ENCODE data around the gene TIMM13.
"Not testable (repeated sequence)": the region's sequence is repeated elsewhere in the genome, so short reads cannot be mapped to it uniquely, and the experiment has no call there.

The TIMM13 gene

DNA sequence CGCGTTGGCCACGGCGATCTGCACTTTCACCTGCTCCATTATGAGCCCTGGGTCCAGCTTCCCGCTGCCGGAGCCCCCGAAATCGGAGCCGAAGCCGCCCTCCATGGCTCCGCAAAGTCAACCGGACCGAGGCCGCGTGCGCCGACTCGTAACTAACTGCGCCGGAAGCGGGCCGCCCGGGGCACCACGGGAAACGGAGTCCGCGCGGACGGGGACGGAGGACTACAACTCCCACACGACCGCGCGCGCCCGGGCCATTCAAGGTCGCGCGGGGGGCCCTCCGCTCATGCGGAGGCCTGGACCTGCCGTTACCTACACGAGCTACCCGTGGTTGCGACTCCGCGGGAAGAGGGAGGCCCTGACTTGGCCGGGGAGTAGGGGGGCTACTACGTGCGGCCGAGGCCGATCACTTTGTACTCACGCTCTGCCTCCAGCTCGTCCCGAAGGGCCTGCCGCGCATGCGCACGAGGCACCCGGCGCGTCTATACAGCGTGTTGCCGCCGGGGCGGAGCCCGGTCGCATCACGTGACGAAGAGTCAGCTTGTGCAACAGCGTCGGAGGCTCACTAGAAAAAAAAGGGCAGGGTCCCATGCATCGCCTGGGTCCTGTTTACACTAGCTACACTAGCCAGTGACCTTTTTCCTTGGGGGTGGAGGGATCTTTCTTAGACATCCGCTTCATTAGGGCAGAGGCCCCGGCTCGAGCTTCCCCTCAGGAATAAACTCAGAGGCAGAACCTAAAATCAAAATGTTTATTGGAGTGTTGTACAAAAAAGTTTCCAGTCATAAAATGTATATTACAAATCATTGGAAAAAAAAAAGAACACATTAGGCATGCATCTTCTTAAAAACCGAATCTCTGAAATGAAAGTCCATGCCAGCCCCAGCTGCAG is at the start of gene TIMM13:
Gene TIMM13 (minus strand): TSS at position 158 of the 892 bp plus-strand sequence. CDS start 53 bp downstream, at position 105.
- peak; percentile 97 for DNase-seq

DNA sequence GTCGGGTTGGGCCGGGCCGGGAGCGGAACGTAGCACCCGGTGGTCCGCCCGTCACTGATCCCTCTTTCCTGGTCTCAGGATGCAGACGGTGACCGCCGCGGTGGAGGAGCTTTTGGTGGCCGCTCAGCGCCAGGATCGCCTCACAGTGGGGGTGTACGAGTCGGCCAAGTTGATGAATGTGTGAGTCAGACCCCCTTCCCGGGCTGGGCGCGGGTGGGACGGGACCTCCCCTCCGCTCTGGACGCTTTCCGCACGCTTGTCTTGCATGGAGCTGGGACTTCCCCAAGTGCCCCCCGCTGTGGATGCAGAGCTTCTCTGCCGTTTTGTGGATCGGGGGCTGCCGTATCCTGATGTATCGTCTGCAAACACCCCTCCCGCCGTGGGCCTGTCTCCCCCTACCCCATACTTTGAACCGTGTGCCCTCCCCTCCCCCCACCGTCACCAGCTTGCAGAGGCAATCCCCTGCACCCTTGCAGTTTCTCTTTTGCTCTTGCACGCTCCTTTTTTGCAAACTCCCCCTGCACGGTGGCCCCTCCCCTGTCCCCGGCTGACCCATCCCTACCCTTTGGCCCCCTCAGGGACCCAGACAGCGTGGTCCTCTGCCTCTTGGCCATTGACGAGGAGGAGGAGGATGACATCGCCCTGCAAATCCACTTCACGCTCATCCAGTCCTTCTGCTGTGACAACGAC is 49.2 kb upstream of the TIMM13 start:
- DNase-seq, result no peak

DNA sequence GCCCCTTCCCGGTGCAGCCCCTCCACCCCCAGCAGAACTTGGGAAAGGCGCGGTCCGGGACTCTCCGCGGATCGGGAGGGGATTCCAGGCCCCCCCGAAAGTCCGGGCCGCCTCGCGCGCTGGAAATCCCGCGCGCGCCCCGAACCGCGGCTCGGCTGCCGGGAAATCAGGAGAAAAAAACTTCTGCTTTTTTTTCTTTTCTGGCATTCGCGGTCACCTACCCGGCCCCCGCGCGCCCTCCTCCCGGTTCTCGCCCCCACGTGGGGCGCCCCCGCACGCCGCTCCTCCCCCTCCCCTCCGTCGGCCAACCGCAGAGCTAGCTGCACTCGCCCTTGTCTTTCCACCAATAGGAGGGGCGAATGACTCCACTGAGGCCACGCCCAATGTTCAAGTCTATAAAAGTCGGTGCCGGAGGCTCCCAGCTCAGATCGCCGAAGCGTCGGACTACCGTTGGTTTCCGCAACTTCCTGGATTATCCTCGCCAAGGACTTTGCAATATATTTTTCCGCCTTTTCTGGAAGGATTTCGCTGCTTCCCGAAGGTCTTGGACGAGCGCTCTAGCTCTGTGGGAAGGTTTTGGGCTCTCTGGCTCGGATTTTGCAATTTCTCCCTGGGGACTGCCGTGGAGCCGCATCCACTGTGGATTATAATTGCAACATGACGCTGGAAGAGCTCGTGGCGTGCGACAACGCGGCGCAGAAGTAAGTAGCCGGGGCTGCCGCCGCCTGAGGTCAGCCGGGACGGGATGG is 48.5 kb upstream of the TIMM13 start, which contains the start of gene GADD45B:
Gene GADD45B (plus strand): TSS at position 426 of the 749 bp plus-strand sequence. CDS start 232 bp downstream, at position 658.
- peak; percentile 60 to 80 for DNase-seq

DNA sequence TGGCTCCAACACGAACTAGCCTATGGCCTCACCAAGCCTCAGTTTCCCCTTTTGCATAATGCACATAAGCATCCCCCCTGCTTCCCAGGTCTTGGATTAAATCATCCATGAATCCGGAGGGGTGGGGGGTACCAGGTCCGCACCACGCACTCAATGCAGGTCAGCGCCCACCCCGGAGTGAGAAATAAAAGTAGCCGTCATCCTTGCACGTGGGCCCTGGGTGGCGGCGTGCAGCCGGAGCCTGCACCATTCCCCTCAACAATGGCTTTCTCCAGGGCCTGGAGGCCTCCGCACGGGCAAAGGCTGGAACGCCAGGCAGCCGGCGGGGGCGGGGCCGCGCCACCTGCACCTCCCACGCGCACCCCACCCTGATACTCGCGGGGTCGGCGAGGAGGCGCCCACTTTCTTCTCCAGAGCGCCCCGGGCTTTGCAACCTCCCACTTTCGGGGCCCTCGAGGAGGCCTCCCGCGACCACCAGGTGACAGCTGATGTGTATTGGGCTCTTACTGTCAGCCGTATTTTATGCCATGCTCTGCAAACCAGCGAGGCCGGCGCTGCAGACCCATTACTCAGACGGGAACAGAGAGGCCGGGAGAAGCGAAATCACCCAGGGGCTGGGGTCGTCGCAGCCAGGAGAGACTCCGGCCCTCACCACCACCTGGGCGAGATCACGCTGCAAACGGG is 47.8 kb upstream of the TIMM13 start:
- no peak for DNase-seq

DNA sequence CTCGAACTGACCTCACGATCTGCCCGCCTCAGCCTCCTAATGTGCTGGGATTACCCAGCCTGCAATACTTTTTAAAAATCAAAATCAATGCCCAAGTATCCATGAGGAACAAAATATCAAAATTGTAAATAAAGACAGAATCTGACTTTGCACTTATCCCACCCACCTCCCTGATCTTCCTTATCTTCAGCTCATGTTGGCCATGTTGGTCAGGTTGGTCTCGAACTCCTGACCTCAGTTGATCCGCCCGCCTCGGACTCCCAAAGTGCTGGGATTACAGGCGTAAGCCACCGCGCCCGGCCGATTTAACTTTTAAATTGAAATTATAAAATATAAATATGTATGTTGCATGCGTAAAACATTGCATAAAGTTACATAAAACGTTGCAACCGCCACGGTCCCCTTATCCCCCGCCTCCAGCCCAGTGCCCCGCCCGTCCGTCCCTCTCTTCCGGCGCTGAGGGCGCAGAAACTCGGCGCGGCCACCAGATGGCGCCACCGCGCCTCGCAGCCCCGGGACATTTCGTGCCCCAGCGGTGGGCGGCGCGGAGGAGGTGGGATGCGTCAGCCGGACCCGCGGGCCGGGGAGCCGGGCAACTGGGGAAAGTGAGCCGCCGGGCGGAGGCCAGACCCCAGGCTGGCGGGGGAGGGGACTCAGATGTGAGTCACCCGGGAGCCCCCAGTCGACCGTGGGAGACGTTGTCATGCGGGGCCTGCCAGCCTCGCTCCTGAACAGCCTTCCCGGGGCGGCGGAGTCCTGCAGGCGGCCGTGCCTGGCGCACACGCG is 47.0 kb upstream of the TIMM13 start:
- peak; percentile 44 to 73 for DNase-seq

DNA sequence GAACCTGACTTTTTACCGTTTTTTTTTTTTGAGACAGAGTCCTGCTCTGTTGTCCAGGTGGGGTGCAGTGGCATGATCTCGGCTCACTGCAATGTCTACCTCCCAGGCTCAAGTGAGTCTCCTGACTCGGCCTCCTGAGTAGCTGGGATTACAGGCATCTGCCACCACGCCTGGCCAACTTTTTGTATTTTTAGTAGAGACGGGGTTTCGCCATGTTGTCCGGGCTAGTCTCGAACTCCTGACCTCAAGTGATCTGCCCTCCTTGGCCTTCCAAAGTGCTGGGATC is 42.5 kb upstream of the TIMM13 start:
- not testable (repeated sequence) for DNase-seq

DNA sequence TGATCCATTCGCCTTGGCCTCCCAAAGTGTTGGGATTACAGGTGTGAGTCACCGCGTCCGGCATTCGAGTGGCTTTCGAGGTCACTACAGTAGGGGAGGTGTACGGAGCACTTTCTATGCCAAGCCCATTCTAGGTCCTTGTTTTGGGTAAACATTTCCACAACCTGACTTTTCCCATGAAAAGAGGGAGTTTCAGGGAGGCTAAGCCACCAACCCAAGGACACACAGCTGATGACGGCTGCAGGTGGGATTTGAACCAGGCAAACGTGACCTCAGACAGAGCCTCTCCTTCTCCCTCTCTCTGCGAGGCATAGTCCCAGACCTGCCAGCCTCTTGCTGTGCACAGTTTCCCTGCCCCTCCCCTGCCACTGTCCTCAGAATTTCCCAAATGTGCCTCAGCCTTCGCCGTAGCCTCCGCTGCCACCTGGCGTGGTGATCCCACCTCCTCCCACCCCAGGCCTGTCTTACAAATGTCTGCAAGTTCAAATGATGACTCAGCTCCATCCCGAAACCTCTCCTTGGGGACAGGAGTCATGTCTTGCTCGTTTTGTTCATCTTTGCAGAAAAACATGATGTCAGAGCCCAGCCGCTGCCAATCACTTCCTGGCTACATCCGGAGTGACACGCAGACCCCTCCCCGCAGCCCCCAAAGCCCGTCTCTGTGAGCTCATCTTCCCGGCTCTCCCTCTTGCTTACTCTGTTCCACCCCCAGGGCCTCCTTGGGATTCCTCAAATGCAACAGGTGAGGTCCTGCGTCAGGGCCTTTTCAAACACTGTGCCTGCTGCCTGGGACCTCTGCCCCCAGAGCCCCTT is 41.9 kb upstream of the TIMM13 start:
- peak in 1 of 2 experiments; percentile 47 for DNase-seq

DNA sequence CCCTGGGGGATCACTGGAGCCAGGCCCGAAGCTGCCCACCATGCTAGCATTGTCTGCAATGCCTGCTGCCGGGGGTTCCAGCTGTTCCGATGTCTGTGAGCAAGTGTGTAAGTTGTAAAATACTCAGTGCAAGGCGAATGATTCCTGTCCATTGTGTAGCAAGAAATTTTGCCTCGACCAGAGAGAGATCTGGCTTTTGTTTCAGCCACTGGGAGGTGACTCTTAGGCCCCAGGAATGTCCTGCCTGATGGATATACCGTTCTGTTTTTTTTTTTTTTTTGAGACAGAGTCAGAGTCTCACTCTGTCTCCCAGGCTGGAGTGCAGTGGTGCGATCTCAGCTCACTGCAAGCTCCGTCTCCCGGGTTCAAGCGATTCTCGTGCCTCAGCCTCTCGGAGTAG is 41.2 kb upstream of the TIMM13 start:
- DNase-seq, result no peak

DNA sequence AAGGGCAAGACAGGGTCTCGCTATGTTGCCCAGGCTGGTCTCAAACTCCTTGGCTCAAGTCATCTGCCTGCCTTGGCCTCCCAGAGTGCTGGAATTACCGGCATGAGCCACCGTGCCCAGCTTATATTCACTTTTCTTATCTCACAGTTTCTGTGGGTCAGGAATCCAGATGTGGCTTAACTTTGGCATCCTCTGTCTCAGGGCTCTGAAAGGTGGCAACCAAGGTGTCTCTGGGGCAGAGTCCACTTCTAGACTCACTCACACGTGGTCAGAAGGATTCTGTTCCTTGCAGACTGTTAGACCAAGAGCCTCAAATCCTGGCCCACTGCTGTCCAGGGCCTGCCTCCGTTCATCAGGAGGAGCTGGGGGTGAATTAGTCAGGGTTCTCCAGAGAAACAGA is 37.0 kb upstream of the TIMM13 start:
- no peak for DNase-seq

DNA sequence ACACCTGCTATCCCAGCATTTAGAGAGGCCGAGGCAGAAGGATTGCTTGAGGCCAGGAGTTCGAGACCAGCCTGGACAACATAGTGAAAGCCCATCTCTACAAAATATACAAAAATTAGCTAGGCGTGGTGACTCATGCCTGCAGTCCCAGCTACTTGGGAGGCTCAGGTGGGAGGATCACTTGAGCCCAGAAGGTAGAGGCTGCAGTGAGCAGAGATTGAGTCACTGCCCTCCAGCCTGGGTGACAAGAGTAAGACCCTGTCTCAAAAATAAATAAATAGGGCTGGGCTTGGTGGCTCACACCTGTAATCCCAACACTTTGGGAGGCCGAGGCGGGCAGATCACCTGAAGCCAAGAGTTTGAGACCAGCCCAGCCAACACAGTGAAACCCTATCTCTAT is 36.3 kb upstream of the TIMM13 start:
- DNase-seq, result not testable (repeated sequence)

DNA sequence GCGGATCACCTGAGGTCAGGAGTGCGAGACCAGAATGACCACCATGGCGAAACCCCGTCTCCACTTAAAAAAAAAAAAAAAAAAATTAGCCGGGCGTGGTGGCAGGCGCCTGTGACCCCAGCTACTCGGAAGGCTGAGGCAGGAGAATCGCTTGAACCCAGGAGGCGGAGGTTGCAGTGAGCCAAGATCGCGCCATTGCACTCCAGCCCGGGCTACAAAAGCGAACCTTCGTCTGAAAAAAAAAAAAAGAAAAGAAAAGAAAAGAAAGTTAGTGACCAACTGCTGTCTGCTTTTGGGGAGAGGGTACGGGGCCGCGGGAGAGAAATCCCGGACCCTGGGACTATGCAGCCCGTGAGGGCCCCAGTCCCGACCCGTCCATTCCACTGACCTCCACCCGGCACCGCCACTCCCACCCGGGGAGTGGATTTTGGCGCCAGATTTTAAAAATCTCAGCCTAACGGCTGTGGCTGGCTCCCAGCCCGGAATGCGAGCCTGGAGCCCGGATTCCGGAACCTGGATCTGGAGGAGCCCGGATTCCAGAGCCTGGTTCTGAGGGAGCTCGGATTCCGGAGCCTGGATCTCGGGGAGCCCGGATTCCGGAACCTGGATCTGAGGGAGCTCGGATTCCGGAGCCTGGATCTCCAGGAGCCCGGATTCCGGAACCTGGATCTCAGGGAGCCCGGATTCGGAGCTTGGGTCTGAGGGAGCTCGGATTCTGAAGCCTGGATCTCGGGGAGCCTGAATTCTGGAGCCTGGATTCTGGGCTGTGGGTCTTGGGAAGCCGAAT is 35.4 kb upstream of the TIMM13 start:
- DNase-seq, result peak; percentile 67 to 79

DNA sequence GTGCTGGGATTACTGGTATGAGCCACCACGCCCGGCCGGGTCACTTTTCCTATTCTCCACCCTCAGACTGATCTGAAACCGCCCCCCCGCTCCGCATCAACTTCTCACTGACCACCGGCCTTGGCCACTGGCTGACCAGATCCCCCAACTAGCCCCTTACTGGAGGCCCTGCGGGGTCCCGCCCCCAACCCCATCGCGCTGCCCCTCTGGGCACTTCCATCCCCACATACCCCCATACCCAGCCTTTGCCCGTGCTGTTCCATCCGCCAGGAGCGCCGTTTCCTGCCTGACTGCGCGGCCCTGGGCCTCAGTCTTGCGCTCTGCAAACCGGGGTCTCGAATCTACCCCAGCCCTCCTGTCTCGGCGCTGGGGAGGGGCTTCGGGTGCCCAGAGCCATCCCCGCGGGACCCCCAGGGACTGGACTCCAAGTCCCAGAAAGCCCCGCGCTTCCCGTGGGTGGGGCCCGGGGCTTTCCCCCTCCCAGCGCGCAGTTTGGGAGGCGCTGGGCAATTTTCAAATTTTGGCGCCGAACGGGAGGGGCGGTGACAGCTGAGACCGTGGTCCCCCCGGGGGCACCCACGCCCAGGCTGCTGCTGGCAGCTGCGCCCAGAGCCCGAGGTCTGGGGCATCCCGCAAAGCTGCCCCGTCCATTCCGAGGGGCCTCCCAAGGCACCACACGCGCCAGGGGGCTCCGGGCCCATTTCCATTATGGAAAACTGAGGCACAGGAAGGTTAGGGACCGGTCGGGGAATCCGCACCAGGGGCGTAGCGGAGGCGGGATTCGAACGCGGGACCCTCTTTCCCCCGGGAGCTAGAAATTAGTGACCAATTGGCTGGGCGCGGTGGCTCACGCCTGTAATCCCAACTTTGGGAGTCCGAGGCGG is 34.6 kb upstream of the TIMM13 start:
- DNase-seq, result peak; percentile 33 to 64

DNA sequence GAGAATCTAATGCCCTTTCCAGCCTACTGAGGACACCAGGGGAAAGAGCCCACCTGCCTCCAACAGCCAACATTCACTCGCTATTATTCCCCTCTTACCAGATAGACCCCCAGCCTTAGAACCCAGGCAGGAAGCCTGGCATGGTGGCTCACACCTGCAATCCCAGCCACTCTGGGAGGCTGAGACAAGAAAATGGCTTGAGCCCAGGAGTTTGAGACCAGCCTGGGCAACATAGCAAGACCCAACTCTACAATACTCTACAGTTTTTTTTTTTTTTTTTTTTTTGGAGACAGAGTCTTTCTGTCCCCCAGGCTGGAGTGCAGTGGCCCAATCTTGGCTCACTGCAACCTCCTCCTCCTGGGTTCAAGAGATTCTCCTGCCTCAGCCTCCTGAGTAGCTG is 32.9 kb upstream of the TIMM13 start:
- DNase-seq, result no peak

DNA sequence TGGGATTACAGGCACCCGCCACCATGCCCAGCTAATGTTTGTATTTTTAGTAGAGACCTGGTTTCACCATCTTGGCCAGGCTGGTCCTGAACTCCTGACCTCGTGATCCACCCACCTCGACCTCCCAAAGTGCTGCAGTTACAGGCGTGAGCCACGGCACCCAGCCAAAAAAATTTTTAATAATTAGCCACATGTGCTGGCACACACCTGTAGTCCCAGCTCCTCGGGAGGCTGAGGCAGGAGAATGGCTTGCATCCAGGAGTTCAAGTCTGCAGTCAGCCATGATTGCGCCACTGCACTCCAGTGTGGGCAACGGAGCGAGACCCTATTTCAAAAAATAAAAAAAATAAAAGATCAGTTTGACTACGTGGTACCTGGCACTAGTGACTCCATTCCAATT is 31.4 kb upstream of the TIMM13 start:
- not testable (repeated sequence) for DNase-seq

DNA sequence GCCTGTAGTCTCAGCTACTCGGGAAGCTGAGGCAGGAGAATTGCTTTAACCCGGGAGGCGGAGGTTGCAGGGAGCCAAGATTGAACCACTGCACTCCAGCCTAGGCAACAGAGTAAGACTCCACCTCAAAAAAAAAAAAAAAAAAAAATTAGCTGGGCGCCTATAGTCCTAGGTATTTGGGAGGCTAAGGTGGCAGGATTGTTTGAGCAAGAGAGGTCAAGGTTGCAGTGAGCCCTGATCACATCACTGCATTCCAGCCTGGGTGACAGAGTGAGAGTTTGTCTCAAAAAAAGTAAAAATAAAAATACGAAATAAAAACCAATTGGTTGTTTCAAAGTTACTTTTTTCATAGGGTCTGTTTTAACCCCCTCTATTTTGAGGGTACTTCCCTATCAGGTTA is 30.7 kb upstream of the TIMM13 start:
- no peak for DNase-seq

DNA sequence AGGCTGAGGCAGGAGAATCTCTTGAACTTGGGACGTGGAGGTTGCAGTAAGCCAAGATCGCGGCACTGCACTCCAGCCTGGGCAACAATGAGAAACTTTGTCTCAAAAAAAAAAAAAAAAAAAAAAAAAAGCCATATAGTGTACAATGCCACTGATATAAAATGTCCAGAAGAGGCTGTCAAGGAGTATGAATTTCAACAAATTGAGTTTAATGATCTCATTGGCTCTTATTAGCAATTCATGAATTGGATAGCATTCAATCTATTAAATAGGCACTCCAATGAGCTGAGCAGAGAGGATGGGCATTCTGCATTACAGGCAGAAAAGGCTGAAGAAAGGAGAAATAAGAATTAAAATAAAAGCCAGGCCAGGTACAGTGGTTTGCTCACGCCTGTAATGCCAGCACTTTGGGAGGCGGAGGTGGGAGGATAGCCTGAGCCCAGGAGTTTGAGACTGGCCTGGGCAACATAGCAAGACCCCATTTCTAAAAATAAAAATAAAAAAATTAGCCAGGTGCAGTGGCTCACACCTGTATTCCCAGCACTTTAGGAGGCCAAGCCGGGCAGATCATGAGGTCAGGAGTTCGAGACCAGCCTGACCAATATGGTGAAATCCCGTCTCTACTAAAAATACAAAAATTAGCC is 30.1 kb upstream of the TIMM13 start:
- no peak for DNase-seq

DNA sequence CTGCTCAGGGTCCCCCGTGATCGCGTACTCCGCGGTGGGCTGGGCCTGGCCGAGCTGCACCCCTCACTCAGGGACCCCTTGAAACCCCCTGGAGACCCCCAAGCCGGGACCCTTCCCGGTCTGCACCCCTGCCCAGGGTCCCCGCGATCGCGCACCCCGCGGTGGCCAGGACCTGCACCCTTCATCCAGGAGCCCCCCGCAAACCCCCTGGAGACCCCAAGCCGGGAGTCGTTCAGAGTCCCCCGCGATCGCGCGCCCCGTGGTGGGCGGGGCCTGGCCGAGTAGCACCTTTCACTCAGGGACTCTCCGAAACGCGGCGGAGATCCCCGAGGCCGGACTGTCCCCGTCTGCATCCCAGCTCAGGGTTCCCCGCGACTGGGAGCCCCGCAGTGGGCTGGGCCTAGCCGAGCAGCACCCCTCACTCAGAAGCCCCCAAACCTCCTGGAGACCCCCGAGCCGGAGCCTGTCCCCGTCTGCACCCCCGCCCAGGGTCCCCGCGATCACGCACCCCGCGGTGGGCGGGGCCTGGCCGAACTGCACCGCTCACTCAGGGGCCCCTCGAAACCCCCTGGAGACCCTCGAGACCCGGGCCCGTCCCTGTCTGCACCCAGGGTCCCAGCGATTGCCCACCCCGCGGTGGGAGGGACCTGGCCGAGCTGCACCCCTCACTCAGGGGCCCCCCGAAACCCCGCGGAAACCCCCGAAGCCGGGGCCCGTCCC is 28.6 kb upstream of the TIMM13 start:
- DNase-seq, result peak in 1 of 2 experiments; percentile 41

All from NCI-H524 (cell line).